ENCODE measurements around the gene ARSA.
"Not testable (repeated sequence)": the region's sequence is repeated elsewhere in the genome, so short reads cannot be mapped to it uniquely, and the experiment has no call there.

ARSA gene

GRCh38 chr22:50627642-50628542 is at the start of gene ARSA:
Gene ARSA (minus strand): TSS chr22:50628152. CDS start chr22:50627779, 373 bp downstream.
- DNase-seq = peak; percentile 89

- no peak for DNase-seq
These were observed 48.9 kb upstream of the ARSA start for GRCh38 chr22:50676661-50677492.

GRCh38 chr22:50676180-50676636 is 48.3 kb upstream of the ARSA start:
- DNase-seq = no peak

GRCh38 chr22:50675553-50676179 is 47.7 kb upstream of the ARSA start:
- DNase-seq = no peak

- no peak for DNase-seq
These were observed 46.9 kb upstream of the ARSA start for GRCh38 chr22:50674606-50675552.

- DNase-seq = no peak
These were observed 46.2 kb upstream of the ARSA start for GRCh38 chr22:50674130-50674500.

- DNase-seq = no peak
These were observed 45.5 kb upstream of the ARSA start for GRCh38 chr22:50673231-50674129.

GRCh38 chr22:50672471-50673230 is 44.7 kb upstream of the ARSA start, which contains the start of gene SHANK3:
Gene SHANK3 (plus strand): TSS chr22:50672823.
- no peak for DNase-seq

GRCh38 chr22:50672041-50672440 is 44.1 kb upstream of the ARSA start:
- no peak for DNase-seq

GRCh38 chr22:50671641-50672040 is 43.7 kb upstream of the ARSA start:
- DNase-seq = no peak

GRCh38 chr22:50670914-50671538 is 43.1 kb upstream of the ARSA start:
- no peak for DNase-seq

- DNase-seq = no peak
These were observed 42.6 kb upstream of the ARSA start for GRCh38 chr22:50670513-50670912.

- DNase-seq = no peak
These were observed 37.8 kb upstream of the ARSA start for GRCh38 chr22:50665738-50666137.

GRCh38 chr22:50665212-50665611 is 37.3 kb upstream of the ARSA start:
- DNase-seq = no peak

- no peak for DNase-seq
These were observed 32.4 kb upstream of the ARSA start for GRCh38 chr22:50660306-50660705.

GRCh38 chr22:50659711-50660110 is 31.8 kb upstream of the ARSA start:
- DNase-seq = not testable (repeated sequence)

- no peak for DNase-seq
These were observed 30.0 kb upstream of the ARSA start for GRCh38 chr22:50657925-50658324.

GRCh38 chr22:50656122-50657070 is 28.4 kb upstream of the ARSA start:
- DNase-seq = no peak

Measured in activated CD4-positive, alpha-beta T cell treated with anti-CD3 and anti-CD28 coated beads, Interleukin-10, Interleukin-2, amounts not matched to agents 100 ng/mL and 50 ng/mL, durations not matched to agents 16 hours and 8 hours (primary cell).